Esophagus muscularis mucosa (tissue), 4 donors: Measurements from ENCODE around the gene CCDC174.

Experiments
- CTCF ChIP-seq, 3 experiments: fragments of 200-600 bp in 2 of 3; fragments of 450-650 bp in 1 of 3; sonication (generic) in 2 of 3; IDR thresholded peaks; one replicate each; pipeline ENCODE4 v1.5.1; 2017 to 2019; ENCODE audit warnings: antibody characterized with exemption in 3 of 3, mild to moderate bottlenecking in 2 of 3, moderate library complexity in 1 of 3
- EP300 ChIP-seq: sonication (generic); formaldehyde crosslinking; IDR thresholded peaks from one replicate; pipeline ENCODE4 v1.6.1; 2017; ENCODE audit warnings: antibody characterized with exemption
- POLR2AphosphoS5 ChIP-seq, 2 donors: sonication (generic); formaldehyde crosslinking; IDR thresholded peaks; one replicate each; pipeline ENCODE4 v1.6.1; 2017; ENCODE audit warnings: antibody characterized with exemption in 2 of 2

- TF ChIP-seq CTCF (IDR thresholded peaks at IDR 0.05) = no peak
- no peak for TF ChIP-seq POLR2AphosphoS5 (IDR thresholded peaks at IDR 0.05)
- no peak for TF ChIP-seq EP300
Observed at GRCh38 chr3:14605744-14606143, 45.8 kb upstream of the CCDC174 start.
